Liver (tissue), 9 donors: ENCODE results near the gene ERC2. TPM values are rescaled to one million over a fixed set of nuclear protein-coding genes. Genes with fewer than 3 reads are reported as not detected.

Source experiments
- DNase-seq: peaks from one replicate; pipeline ENCODE4 v3.0.0-alpha.2; 2017; ENCODE audit warnings: low spot score
- H3K27ac ChIP-seq, 2 donors: one replicate each; pipeline ENCODE4 v1.7.0; 2013; ENCODE audit warnings: inconsistent platforms in 2 of 2, low read length in 2 of 2, control low read depth in 1 of 2, low read depth in 1 of 2, mild to moderate bottlenecking in 1 of 2
- H3K27me3 ChIP-seq, 4 donors: one replicate each; pipeline versions ENCODE4 v1.6.1 to v1.7.0; 2013; ENCODE audit warnings: low read length in 3 of 4, inconsistent platforms in 1 of 4, mild to moderate bottlenecking in 1 of 4, moderate library complexity in 1 of 4; ENCODE audit not compliant: control insufficient read depth in 4 of 4, insufficient read depth in 4 of 4
- H3K36me3 ChIP-seq, 4 donors: one replicate each; pipeline versions ENCODE4 v1.6.1 to v1.7.0; 2013; ENCODE audit warnings: low read length in 3 of 4, mild to moderate bottlenecking in 3 of 4, low read depth in 1 of 4, moderate library complexity in 1 of 4; ENCODE audit not compliant: control insufficient read depth in 4 of 4, insufficient read depth in 3 of 4
- H3K4me1 ChIP-seq, 4 donors: one replicate each; pipeline versions ENCODE4 v1.6.1 to v1.7.0; 2013; ENCODE audit warnings: low read length in 3 of 4, mild to moderate bottlenecking in 3 of 4, moderate library complexity in 1 of 4; ENCODE audit not compliant: control insufficient read depth in 4 of 4, insufficient read depth in 4 of 4
- H3K4me3 ChIP-seq, 3 donors: one replicate each; pipeline versions ENCODE4 v1.6.1 to v1.7.0; 2013; ENCODE audit warnings: low read length in 3 of 3, control low read depth in 1 of 3, low read depth in 1 of 3, mild to moderate bottlenecking in 1 of 3
- H3K9ac ChIP-seq, 2 donors: one replicate each; pipeline ENCODE4 v1.7.0; 2013; ENCODE audit warnings: low read length in 2 of 2, mild to moderate bottlenecking in 2 of 2, moderate library complexity in 2 of 2, control low read depth in 1 of 2, low read depth in 1 of 2
- H3K9me3 ChIP-seq, 4 donors: one replicate each; pipeline versions ENCODE4 v1.6.1 to v1.7.0; 2013; ENCODE audit warnings: low read length in 3 of 4; ENCODE audit not compliant: control insufficient read depth in 4 of 4
- EGR1 ChIP-seq, 2 donors: IDR thresholded peaks; 2 replicates each; pipeline ENCODE4 v1.6.1; 2016 to 2018; ENCODE audit warnings: antibody characterized with exemption in 2 of 2, low read depth in 2 of 2
- FOXA1 ChIP-seq: IDR thresholded peaks from 2 replicates; pipeline ENCODE4 v1.6.1; 2016; ENCODE audit warnings: antibody characterized with exemption
- FOXA2 ChIP-seq: IDR thresholded peaks from 2 replicates; pipeline ENCODE4 v1.6.1; 2016; ENCODE audit warnings: antibody characterized with exemption
- GABPA ChIP-seq, 2 donors: IDR thresholded peaks in 1 of 2; conservative IDR thresholded peaks in 1 of 2; 2 replicates each; pipeline ENCODE4 v1.6.1; 2016; ENCODE audit warnings: antibody characterized with exemption in 2 of 2, mild to moderate bottlenecking in 1 of 2, moderate library complexity in 1 of 2
- HNF4A ChIP-seq, 2 donors: conservative IDR thresholded peaks; 2 replicates each; pipeline ENCODE4 v1.6.1; 2016; ENCODE audit warnings: antibody characterized with exemption in 2 of 2, mild to moderate bottlenecking in 2 of 2
- HNF4G ChIP-seq: IDR thresholded peaks from 2 replicates; pipeline ENCODE4 v1.6.1; 2016; ENCODE audit warnings: antibody characterized with exemption
- JUND ChIP-seq, 2 donors: IDR thresholded peaks; 2 replicates each; pipeline ENCODE4 v1.6.1; 2016; ENCODE audit warnings: antibody characterized with exemption in 2 of 2
- NR2F2 ChIP-seq: IDR thresholded peaks from 2 replicates; pipeline ENCODE4 v1.6.1; 2016; ENCODE audit warnings: antibody characterized with exemption
- RAD21 ChIP-seq, 2 donors: IDR thresholded peaks; 2 replicates each; pipeline ENCODE4 v1.6.1; 2016; ENCODE audit warnings: antibody characterized with exemption in 2 of 2, mild to moderate bottlenecking in 2 of 2
- RXRA ChIP-seq, 2 donors: IDR thresholded peaks; 2 replicates each; pipeline ENCODE4 v1.6.1; 2017 to 2018; ENCODE audit warnings: antibody characterized with exemption in 2 of 2, mild to moderate bottlenecking in 1 of 2
- SP1 ChIP-seq: IDR thresholded peaks from 2 replicates; pipeline ENCODE4 v1.6.1; 2018; ENCODE audit warnings: antibody characterized with exemption, mild to moderate bottlenecking
- TAF1 ChIP-seq: conservative IDR thresholded peaks from 2 replicates; pipeline ENCODE4 v1.6.1; 2016; ENCODE audit warnings: antibody characterized with exemption, mild to moderate bottlenecking
- YY1 ChIP-seq: IDR thresholded peaks from 2 replicates; pipeline ENCODE4 v1.6.1; 2016; ENCODE audit warnings: antibody characterized with exemption, mild to moderate bottlenecking
- WGBS: extraction: QIAGEN DNeasy Blood & Tissue Kit; methylation state at CpG from one replicate; pipeline ENCODE4 v1.1.7; 2013; 5-methylcytosine and 5-hydroxymethylcytosine counted together
- polyA plus RNA-seq, 2 donors: library from polyadenylated mRNA; stranded (reverse) in 1 of 2; unstranded in 1 of 2; fragments of 200-250 nt in 1 of 2; fragments of >200 nt in 1 of 2; fragmentation: Nextera tagmentation in 1 of 2; extraction: Ambion mirVana in 1 of 2; gene quantifications; one replicate each; pipeline versions ENCODE4 v1.2.1 to v1.2.3, GENCODE V29; 2013 to 2015
- total RNA-seq, 2 donors: library from RNA; depleted of rRNA; stranded (reverse); fragments of >200 nt; gene quantifications; one replicate each; pipeline ENCODE4 v1.2.3, GENCODE V29; 2014
- TF ChIP-seq, protein P1 (sequence below): fragments of 150-350 bp; IDR thresholded peaks from 2 replicates; pipeline ENCODE4 v1.5.1; 2017; ENCODE audit warnings: improper control_type of control experiment, low read depth, low read length; ENCODE audit not compliant: missing input control
- TF ChIP-seq, protein P2 (sequence below): IDR thresholded peaks from 2 replicates; pipeline ENCODE4 v1.6.1; 2016; ENCODE audit warnings: antibody characterized with exemption
- TF ChIP-seq, protein P3 (sequence below): IDR thresholded peaks from 2 replicates; pipeline ENCODE4 v1.6.1; 2016; ENCODE audit warnings: antibody characterized with exemption
- TF ChIP-seq, protein P4 (sequence below): IDR thresholded peaks from 2 replicates; pipeline ENCODE4 v1.6.1; 2016; ENCODE audit warnings: antibody characterized with exemption, mild to moderate bottlenecking
- TF ChIP-seq, protein P5 (sequence below): IDR thresholded peaks from 2 replicates; pipeline ENCODE4 v1.6.1; 2016; ENCODE audit warnings: antibody characterized with exemption
- donor health status: healthy.
- donor health status: healthy.
- donor health status: healthy.
- donor health status: healthy.
- donor health status: healthy.

The ERC2 gene
- total and polyA plus RNA-seq, 4 donors, result 0.14 to 0.25 TPM; not detected in 2

DNA sequence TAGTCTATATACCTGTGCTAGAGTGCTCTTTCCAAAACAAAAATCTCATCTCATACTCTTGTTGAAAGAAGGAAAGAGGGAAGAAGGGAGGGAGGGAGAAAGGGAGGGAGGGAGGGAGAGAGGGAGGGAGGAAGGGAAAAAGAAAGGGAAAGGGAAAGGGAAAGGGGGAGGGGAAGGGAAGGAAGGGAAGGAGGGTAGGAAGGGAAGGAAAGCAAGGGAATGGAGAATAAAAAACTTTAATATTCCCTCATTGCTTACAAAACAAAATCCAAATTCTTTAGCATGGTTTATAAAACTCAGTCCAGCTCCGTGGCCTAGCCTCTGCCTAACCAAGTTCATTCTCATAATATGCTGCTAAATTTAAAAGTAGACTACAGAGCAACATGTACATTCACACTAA, 104.5 kb downstream of the ERC2 start:
- Histone ChIP-seq H3K27me3 (no peaks in the 10 kb centered on the region), H3K4me1 (peaks cover 3 to 38% (median 23%) of the 10 kb centered on the region in 4 donors), H3K9me3 (no peaks in the 10 kb centered on the region), H3K4me3 (no peak overlapping the region), H3K27ac (no peak overlapping the region), H3K9ac (no peak overlapping the region), H3K36me3 (no peaks in the 10 kb centered on the region)
- TF ChIP-seq RXRA (IDR thresholded peaks at IDR 0.05) (no peak), JUND (IDR thresholded peaks at IDR 0.05) (no peak), HNF4A (conservative IDR thresholded peaks at IDR 0.05) (no peak), FOXA1 (no peak), EGR1 (IDR thresholded peaks at IDR 0.05; ENCODE audit: low read depth in 2 of 2) (no peak), NR2F2 (no peak), HNF4G (no peak), RAD21 (IDR thresholded peaks at IDR 0.05) (no peak), FOXA2 (no peak), GABPA (IDR thresholded peaks at IDR 0.05 in 1 of 2, conservative IDR thresholded peaks at IDR 0.05 in 1 of 2) (no peak), TAF1 (no peak), SP1 (no peak), YY1 (no peak)
- TF ChIP-seq, protein P1, sequence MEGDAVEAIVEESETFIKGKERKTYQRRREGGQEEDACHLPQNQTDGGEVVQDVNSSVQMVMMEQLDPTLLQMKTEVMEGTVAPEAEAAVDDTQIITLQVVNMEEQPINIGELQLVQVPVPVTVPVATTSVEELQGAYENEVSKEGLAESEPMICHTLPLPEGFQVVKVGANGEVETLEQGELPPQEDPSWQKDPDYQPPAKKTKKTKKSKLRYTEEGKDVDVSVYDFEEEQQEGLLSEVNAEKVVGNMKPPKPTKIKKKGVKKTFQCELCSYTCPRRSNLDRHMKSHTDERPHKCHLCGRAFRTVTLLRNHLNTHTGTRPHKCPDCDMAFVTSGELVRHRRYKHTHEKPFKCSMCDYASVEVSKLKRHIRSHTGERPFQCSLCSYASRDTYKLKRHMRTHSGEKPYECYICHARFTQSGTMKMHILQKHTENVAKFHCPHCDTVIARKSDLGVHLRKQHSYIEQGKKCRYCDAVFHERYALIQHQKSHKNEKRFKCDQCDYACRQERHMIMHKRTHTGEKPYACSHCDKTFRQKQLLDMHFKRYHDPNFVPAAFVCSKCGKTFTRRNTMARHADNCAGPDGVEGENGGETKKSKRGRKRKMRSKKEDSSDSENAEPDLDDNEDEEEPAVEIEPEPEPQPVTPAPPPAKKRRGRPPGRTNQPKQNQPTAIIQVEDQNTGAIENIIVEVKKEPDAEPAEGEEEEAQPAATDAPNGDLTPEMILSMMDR, result no peak
- TF ChIP-seq, protein P2, sequence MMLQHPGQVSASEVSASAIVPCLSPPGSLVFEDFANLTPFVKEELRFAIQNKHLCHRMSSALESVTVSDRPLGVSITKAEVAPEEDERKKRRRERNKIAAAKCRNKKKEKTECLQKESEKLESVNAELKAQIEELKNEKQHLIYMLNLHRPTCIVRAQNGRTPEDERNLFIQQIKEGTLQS, result no peak
- TF ChIP-seq, protein P3, sequence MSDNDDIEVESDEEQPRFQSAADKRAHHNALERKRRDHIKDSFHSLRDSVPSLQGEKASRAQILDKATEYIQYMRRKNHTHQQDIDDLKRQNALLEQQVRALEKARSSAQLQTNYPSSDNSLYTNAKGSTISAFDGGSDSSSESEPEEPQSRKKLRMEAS, result no peak
- TF ChIP-seq, protein P4, sequence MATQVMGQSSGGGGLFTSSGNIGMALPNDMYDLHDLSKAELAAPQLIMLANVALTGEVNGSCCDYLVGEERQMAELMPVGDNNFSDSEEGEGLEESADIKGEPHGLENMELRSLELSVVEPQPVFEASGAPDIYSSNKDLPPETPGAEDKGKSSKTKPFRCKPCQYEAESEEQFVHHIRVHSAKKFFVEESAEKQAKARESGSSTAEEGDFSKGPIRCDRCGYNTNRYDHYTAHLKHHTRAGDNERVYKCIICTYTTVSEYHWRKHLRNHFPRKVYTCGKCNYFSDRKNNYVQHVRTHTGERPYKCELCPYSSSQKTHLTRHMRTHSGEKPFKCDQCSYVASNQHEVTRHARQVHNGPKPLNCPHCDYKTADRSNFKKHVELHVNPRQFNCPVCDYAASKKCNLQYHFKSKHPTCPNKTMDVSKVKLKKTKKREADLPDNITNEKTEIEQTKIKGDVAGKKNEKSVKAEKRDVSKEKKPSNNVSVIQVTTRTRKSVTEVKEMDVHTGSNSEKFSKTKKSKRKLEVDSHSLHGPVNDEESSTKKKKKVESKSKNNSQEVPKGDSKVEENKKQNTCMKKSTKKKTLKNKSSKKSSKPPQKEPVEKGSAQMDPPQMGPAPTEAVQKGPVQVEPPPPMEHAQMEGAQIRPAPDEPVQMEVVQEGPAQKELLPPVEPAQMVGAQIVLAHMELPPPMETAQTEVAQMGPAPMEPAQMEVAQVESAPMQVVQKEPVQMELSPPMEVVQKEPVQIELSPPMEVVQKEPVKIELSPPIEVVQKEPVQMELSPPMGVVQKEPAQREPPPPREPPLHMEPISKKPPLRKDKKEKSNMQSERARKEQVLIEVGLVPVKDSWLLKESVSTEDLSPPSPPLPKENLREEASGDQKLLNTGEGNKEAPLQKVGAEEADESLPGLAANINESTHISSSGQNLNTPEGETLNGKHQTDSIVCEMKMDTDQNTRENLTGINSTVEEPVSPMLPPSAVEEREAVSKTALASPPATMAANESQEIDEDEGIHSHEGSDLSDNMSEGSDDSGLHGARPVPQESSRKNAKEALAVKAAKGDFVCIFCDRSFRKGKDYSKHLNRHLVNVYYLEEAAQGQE, result no peak
- TF ChIP-seq, protein P5, sequence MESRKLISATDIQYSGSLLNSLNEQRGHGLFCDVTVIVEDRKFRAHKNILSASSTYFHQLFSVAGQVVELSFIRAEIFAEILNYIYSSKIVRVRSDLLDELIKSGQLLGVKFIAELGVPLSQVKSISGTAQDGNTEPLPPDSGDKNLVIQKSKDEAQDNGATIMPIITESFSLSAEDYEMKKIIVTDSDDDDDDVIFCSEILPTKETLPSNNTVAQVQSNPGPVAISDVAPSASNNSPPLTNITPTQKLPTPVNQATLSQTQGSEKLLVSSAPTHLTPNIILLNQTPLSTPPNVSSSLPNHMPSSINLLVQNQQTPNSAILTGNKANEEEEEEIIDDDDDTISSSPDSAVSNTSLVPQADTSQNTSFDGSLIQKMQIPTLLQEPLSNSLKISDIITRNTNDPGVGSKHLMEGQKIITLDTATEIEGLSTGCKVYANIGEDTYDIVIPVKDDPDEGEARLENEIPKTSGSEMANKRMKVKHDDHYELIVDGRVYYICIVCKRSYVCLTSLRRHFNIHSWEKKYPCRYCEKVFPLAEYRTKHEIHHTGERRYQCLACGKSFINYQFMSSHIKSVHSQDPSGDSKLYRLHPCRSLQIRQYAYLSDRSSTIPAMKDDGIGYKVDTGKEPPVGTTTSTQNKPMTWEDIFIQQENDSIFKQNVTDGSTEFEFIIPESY, result no peak
- no peak for DNase-seq
- WGBS, result 82% methylated on average over 1 of the region's 1 CpG
